ENCODE data around the gene STARD13.

STARD13 gene, protein sequence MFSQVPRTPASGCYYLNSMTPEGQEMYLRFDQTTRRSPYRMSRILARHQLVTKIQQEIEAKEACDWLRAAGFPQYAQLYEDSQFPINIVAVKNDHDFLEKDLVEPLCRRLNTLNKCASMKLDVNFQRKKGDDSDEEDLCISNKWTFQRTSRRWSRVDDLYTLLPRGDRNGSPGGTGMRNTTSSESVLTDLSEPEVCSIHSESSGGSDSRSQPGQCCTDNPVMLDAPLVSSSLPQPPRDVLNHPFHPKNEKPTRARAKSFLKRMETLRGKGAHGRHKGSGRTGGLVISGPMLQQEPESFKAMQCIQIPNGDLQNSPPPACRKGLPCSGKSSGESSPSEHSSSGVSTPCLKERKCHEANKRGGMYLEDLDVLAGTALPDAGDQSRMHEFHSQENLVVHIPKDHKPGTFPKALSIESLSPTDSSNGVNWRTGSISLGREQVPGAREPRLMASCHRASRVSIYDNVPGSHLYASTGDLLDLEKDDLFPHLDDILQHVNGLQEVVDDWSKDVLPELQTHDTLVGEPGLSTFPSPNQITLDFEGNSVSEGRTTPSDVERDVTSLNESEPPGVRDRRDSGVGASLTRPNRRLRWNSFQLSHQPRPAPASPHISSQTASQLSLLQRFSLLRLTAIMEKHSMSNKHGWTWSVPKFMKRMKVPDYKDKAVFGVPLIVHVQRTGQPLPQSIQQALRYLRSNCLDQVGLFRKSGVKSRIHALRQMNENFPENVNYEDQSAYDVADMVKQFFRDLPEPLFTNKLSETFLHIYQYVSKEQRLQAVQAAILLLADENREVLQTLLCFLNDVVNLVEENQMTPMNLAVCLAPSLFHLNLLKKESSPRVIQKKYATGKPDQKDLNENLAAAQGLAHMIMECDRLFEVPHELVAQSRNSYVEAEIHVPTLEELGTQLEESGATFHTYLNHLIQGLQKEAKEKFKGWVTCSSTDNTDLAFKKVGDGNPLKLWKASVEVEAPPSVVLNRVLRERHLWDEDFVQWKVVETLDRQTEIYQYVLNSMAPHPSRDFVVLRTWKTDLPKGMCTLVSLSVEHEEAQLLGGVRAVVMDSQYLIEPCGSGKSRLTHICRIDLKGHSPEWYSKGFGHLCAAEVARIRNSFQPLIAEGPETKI

DNA sequence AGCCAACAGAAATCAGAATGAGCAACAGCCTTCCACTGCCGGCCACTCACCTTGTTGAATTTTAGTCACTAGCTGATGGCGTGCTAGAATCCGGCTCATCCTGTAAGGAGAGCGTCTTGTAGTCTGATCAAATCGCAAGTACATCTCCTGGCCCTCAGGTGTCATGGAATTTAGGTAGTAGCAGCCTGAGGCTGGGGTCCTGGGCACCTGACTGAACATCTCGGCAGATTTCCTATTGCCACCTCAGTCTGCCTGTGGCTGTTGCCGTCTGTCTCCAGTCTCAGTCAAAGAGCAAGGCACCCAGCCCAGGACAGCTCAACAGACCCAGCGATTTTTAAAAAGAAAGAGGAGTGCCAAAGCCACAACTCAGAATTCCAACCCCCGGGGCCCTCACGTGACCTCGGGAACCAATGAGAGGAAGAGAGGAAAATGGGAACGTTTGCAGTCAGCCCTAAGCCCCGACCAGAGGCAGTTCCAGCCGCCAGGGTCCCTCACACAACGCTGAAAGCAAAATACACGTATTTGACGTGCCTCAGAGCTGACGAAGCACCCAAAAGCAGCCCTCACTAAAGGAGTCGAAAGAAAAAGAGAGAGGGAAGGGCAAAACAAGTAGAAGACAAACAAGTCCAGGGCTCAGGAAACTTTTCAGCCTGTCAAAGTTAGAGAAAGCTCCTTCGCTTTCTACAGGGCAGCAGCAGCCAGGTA is at the start of gene STARD13:
Gene STARD13 (minus strand): TSS at position 336 of the 705 bp plus-strand sequence. CDS start 117 bp downstream, at position 219.
- CTCF ChIA-PET, result no interaction called here
- DNase-seq, result no peak
- no peak within 1 kb of the TSS for H3K27ac Mint-ChIP-seq
- H3K4me1 Mint-ChIP-seq, result peaks cover 17% of the 10 kb centered on the region
- peak within 1 kb of the TSS; percentile 56 for H3K4me3 Mint-ChIP-seq
- peaks cover 32% of the 10 kb centered on the region for H3K27me3 Mint-ChIP-seq
- no peaks in the 10 kb centered on the region for H3K36me3 Mint-ChIP-seq
- no peaks in the 10 kb centered on the region for H3K9me3 Mint-ChIP-seq

DNA sequence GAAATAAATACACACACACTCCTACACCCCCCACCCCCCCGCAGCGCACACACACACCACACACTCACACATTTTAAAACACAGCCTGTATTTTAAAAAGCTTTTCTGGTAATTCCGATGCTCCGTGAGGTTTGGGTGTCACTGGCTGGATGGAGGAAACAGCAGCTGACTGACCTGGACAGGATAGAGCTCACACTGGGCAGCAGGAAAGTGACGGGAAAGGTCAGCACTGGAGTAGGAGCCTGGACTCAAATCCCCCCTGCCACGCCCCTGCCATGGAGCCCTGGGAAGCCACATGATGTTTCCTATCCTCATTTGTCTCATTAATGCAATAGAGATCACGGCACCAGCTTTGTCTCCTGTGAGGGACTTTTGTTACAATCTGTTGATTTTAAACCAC is 49.3 kb upstream of the STARD13 start:
- Mint-ChIP-seq H3K4me3 (no peak overlapping the region), H3K36me3 (no peaks in the 10 kb centered on the region)
- CTCF ChIA-PET, result no interaction called here

DNA sequence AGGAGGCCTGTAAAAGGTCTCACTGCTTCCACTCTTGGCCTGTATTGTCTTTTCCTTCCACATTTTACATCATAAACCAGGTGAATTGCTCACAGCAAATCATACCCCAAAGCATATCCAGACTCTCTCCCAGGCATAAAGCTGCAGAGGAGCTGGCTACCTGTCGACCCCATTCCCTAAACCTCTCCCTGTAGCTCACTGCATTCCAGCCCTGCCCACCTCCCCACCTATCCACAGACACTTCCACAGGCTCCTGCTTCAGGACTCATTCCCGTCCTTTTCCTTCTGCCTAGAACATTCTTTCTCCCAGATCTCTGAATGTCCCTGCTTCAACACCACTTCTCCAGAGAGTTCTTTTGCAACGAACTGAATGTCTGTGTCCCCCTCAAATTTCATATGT is 46.4 kb upstream of the STARD13 start:
- no peak overlapping the region for H3K27ac Mint-ChIP-seq
- no peaks in the 10 kb centered on the region for H3K9me3 Mint-ChIP-seq
- no peak for DNase-seq
- CTCF ChIA-PET, result no interaction called here
- no peak overlapping the region for H3K4me3 Mint-ChIP-seq
- peaks cover 6% of the 10 kb centered on the region for H3K27me3 Mint-ChIP-seq
- no peaks in the 10 kb centered on the region for H3K36me3 Mint-ChIP-seq
- H3K4me1 Mint-ChIP-seq, result no peaks in the 10 kb centered on the region

More for the DNA sequence above, 49.3 kb upstream of the STARD13 start:
- DNase-seq, result no peak
- no peaks in the 10 kb centered on the region for H3K4me1 Mint-ChIP-seq
- H3K27ac Mint-ChIP-seq, result no peak overlapping the region
- no peaks in the 10 kb centered on the region for H3K9me3 Mint-ChIP-seq
- peaks cover 6% of the 10 kb centered on the region for H3K27me3 Mint-ChIP-seq

DNA sequence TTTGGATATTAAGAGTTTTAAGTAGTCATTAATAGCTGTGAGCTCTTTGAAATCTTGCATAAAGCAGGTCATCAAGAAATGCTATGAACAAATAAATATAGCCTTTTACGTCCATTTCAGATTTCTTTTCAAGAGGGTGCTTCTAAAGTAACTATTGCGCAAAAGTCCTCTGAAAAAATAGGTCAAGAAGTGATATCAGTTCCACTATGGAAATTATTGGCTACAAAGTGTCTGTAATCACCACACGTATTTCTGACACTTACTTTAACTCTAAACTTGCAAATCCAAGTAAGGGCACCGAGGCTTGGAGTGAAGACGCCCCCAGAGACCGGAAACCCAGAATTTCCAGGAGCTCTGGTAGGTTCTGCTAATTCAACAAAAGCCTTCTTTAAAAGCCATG is 44.9 kb upstream of the STARD13 start:
- CTCF ChIA-PET, result no interaction called here
- H3K36me3 Mint-ChIP-seq, result no peaks in the 10 kb centered on the region
- H3K4me3 Mint-ChIP-seq, result no peak overlapping the region
- H3K9me3 Mint-ChIP-seq, result no peaks in the 10 kb centered on the region
- DNase-seq, result no peak
- H3K27ac Mint-ChIP-seq, result no peak overlapping the region
- no peaks in the 10 kb centered on the region for H3K4me1 Mint-ChIP-seq
- H3K27me3 Mint-ChIP-seq, result peaks cover 6% of the 10 kb centered on the region

DNA sequence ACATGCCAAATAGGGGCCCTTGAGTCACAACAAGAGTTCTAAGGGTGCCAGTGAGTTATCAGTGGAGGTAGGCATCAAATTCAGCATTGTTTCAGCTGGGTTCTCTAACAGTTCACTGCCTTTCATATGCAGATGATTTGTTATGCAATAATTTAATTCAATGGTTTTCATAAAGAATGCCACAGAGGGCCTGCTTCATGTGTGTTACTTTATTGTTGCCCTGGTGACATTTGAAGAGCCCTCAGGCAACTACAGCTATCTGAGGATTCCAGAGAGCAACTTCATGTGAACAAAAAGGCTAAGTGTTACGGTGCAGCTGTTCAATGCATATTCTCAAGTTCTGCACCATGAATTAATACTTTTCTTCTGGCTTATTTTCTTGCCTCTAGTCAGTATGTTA is 43.1 kb upstream of the STARD13 start:
- H3K9me3 Mint-ChIP-seq, result no peaks in the 10 kb centered on the region
- H3K36me3 Mint-ChIP-seq, result no peaks in the 10 kb centered on the region
- H3K27me3 Mint-ChIP-seq, result peaks cover 6% of the 10 kb centered on the region
- DNase-seq, result no peak
- no peak overlapping the region for H3K4me3 Mint-ChIP-seq
- CTCF ChIA-PET, result no interaction called here
- no peak overlapping the region for H3K27ac Mint-ChIP-seq
- H3K4me1 Mint-ChIP-seq, result no peaks in the 10 kb centered on the region

DNA sequence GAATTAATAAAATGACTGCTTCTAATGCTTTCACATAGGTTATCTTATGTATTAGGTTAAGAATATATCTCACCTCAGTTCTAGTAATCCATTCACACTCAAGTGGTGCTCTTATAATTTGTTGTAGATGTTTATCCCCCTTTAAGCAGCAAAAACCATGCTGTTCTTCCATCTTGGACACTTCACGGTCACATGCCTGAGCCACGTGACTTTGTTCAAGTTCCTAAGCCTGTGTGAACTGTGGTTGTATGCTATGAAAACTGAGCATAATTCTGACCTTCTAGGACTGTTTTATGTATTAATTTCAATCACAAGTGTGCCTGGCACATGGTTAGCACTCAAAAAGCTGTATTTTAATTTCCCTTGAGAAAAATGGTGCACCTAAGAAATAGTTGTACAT is 41.2 kb upstream of the STARD13 start:
- no peak overlapping the region for H3K27ac Mint-ChIP-seq
- H3K36me3 Mint-ChIP-seq, result no peaks in the 10 kb centered on the region
- H3K4me3 Mint-ChIP-seq, result no peak overlapping the region
- H3K27me3 Mint-ChIP-seq, result no peaks in the 10 kb centered on the region
- CTCF ChIA-PET, result no interaction called here
- H3K4me1 Mint-ChIP-seq, result no peaks in the 10 kb centered on the region
- H3K9me3 Mint-ChIP-seq, result no peaks in the 10 kb centered on the region
- no peak for DNase-seq

DNA sequence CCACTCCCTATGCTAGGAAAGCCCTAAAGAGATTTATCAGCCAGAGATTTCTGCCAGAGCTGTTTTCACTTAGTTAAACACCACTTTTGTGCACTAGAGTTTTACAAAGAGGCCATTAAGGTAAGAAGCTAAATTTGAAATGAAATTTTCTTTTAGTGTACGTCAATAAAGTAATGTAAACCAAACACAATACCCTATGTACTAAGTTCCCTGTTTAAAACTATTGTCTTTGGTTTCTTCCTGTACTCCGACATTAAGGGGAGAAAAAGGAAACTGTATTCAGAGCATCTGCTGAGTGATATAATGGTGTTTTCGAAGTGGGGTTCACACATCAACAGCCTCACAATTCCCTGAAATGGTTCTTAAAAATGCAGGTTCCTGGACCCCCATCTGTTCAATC is 40.7 kb upstream of the STARD13 start:
- no peak overlapping the region for H3K4me3 Mint-ChIP-seq
- DNase-seq, result no peak
- H3K36me3 Mint-ChIP-seq, result no peaks in the 10 kb centered on the region
- H3K4me1 Mint-ChIP-seq, result no peaks in the 10 kb centered on the region
- H3K9me3 Mint-ChIP-seq, result no peaks in the 10 kb centered on the region
- H3K27ac Mint-ChIP-seq, result no peak overlapping the region
- H3K27me3 Mint-ChIP-seq, result no peaks in the 10 kb centered on the region
- CTCF ChIA-PET, result no interaction called here

DNA sequence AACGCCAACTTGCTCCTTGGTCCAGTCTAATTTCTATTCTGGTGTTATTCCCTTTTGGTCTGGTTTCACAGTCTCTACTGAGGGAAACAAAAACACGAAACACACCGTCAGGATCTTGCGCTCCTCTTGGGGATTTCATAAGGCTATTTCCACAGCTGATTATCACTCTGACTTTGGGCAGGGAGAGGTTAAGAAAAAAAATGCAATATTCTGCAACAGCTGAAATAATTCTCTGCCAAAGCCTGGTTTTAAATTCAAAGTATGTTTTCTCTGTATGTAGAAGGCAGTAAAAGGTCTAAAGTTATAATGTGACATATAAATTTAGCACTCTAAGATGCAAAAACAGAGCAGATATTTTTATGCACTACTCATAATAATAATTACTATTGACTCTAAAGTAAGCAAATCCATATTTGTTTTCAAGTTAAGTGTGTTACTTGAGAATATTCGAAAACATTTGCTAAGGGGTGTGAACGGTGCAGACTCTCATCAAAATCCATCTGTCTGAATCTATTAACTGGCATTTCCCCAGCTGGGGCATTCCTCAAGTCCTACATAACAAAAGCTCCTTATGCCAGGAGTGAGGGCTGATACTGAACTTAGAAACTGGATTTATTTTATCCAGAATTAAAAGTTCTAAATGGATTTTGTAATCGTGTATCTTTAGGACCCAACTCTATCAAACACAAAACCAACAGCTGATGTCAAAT is 38.4 kb upstream of the STARD13 start:
- CTCF ChIA-PET, result no interaction called here
- no peaks in the 10 kb centered on the region for H3K36me3 Mint-ChIP-seq
- H3K27ac Mint-ChIP-seq, result no peak overlapping the region
- DNase-seq, result no peak
- no peaks in the 10 kb centered on the region for H3K4me1 Mint-ChIP-seq
- H3K9me3 Mint-ChIP-seq, result no peaks in the 10 kb centered on the region
- no peaks in the 10 kb centered on the region for H3K27me3 Mint-ChIP-seq
- no peak overlapping the region for H3K4me3 Mint-ChIP-seq

DNA sequence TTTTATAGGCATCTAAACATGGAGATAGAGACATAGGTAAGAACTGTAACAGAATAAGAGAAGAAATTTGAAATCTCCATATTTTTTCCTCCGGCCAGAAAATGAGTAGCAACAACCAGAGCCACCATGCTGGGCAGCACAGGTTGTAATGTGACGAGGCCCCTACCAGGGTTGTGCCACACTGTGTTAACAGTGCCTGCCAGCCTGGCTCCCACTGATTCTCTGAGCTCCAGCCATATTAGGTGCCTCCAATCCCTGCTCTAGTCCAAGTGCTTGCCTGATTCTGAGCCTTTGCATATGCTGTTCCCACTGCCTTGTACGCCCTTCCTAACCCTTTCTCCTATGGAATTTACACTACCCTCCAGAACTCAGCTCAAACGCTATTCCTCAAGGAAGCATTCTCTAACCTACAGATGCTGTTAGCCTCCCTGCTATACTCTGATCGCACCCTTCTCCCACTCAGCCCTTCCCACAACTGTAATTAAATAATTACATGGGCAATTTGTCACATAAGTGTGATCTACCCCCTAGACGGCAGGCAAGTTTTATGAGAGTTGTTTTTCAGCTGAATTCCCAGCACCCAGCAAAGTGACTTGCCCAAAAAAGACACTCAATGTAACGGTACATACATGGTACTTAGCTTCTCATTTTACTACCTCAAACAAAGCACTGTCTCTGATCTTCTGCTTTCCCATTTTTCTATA is 37.6 kb upstream of the STARD13 start:
- no peaks in the 10 kb centered on the region for H3K27me3 Mint-ChIP-seq
- H3K36me3 Mint-ChIP-seq, result no peaks in the 10 kb centered on the region
- no peaks in the 10 kb centered on the region for H3K9me3 Mint-ChIP-seq
- CTCF ChIA-PET, result no interaction called here
- DNase-seq, result no peak
- H3K4me1 Mint-ChIP-seq, result no peaks in the 10 kb centered on the region
- no peak overlapping the region for H3K27ac Mint-ChIP-seq
- H3K4me3 Mint-ChIP-seq, result no peak overlapping the region

DNA sequence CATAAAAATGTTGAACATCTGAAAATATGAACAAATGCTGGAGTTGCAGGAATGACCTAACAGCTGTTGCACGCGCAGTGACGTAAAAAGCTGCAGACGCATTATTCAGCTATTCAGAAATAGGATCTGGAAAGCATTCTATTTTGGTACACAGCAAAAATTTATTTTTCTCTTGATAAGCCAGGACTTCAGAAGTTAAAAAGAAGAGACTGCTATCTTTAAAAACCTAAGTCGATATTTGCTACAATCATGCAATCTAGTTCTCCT is 36.9 kb upstream of the STARD13 start:
- Mint-ChIP-seq H3K36me3 (no peaks in the 10 kb centered on the region), H3K27ac (no peak overlapping the region), H3K27me3 (no peaks in the 10 kb centered on the region), H3K4me3 (no peak overlapping the region), H3K9me3 (no peaks in the 10 kb centered on the region), H3K4me1 (no peaks in the 10 kb centered on the region)
- CTCF ChIA-PET, result no interaction called here
- no peak for DNase-seq

DNA sequence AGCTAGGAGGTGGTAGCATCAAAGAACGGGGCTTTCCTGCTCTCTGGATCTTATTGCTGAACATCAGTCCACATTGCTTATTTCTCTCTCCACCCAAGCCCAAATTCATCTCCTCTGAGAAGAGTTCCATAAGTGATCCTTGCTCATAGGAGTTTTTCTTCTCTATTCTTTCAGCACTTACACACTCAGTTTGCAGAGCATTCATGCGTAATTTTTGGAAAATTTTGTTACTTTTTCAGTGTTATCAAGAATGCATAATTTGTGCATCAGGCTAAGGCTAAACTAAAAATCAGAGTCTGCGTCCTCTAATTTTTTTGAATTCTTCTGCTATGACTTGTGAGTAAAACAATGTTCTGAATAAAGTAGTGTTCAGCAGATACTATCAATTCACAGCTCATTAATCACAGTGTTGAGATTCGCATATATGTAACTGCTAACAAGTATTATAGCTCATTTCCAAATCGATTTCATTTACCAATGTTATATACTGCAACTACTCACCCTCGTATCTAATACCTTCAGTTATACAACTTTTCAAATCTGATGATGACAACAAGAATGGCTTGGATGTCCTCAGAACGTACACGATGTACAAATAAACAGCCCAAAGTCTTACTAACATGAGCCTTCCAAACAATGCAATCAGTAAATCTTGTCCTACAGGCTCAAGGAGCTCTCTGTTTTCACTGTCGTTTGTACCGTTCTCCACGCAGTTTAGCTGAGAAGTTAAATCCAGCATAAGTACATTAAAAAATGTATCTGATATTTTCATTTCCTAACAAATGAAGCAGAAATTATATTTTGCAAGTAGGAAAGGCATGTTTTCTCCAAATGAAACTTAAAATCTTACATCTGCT is 36.4 kb upstream of the STARD13 start:
- H3K27ac Mint-ChIP-seq, result no peak overlapping the region
- CTCF ChIA-PET, result no interaction called here
- no peaks in the 10 kb centered on the region for H3K36me3 Mint-ChIP-seq
- no peak for DNase-seq
- no peaks in the 10 kb centered on the region for H3K4me1 Mint-ChIP-seq
- no peaks in the 10 kb centered on the region for H3K9me3 Mint-ChIP-seq
- no peak overlapping the region for H3K4me3 Mint-ChIP-seq
- H3K27me3 Mint-ChIP-seq, result no peaks in the 10 kb centered on the region

DNA sequence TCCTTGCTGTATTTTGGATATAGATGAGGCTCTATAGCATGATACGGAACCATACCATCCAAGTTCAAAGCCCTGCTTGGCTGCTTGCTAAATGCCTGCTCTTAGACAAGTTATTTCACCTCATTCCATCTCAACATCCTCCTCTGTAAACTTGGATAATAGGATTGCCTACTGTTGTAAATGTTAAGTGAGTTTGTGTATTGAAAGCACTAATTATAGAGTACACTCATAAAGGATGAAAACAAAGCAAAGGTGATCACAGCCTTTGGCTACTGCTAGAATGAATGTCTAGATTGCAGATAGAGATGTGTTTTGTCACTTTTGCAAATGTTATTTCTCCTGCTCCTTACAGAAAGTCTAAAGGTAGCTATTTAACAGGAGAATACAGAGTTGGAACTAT is 34.3 kb upstream of the STARD13 start:
- no peak for DNase-seq
- no peak overlapping the region for H3K27ac Mint-ChIP-seq
- CTCF ChIA-PET, result no interaction called here

DNA sequence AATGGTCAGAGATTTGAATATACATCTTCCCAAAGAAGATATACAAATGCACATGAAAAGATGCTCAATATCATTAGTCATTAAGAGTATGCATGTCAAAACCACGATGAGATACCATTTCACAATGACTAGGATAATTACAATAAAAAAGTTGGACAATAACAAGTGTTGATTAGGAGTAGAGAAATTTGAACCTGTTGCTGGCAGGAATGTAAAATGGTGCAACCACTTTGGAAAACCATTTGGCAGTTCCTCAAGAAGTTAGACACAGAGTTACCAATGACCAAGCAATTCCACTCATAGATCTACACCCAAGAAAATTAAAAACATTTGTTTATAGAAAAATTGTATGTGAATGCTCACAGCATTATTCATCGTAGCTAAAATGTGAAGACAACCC is 33.2 kb upstream of the STARD13 start:
- DNase-seq, result no peak
- Mint-ChIP-seq H3K4me1 (no peaks in the 10 kb centered on the region), H3K4me3 (no peak overlapping the region), H3K27me3 (no peaks in the 10 kb centered on the region), H3K36me3 (no peaks in the 10 kb centered on the region), H3K9me3 (no peaks in the 10 kb centered on the region), H3K27ac (no peak overlapping the region)
- CTCF ChIA-PET, result no interaction called here

More for the DNA sequence above, 34.3 kb upstream of the STARD13 start:
- no peaks in the 10 kb centered on the region for H3K36me3 Mint-ChIP-seq
- H3K27me3 Mint-ChIP-seq, result no peaks in the 10 kb centered on the region
- H3K9me3 Mint-ChIP-seq, result no peaks in the 10 kb centered on the region
- no peak overlapping the region for H3K4me3 Mint-ChIP-seq
- H3K4me1 Mint-ChIP-seq, result no peaks in the 10 kb centered on the region
